Neural progenitor cell (in vitro differentiated cells): ENCODE measurements around the gene FAAP100.

ENCODE experiments used
- EZH2 ChIP-seq: fragments of 200-600 bp; sonication (generic); IDR thresholded peaks from 2 replicates; pipeline ENCODE4 v1.6.1; 2017; ENCODE audit warnings: antibody characterized with exemption, mild to moderate bottlenecking, moderate library complexity
- EZH2phosphoT487 ChIP-seq: fragments of 200-600 bp; sonication (generic); IDR thresholded peaks from 2 replicates; pipeline ENCODE4 v1.6.1; 2017; ENCODE audit warnings: antibody characterized with exemption
- TF ChIP-seq, protein P1 (sequence below): fragments of 200-600 bp; sonication (generic); IDR thresholded peaks from 2 replicates; pipeline ENCODE4 v1.5.1; 2017; ENCODE audit warnings: antibody characterized with exemption, mild to moderate bottlenecking

DNA sequence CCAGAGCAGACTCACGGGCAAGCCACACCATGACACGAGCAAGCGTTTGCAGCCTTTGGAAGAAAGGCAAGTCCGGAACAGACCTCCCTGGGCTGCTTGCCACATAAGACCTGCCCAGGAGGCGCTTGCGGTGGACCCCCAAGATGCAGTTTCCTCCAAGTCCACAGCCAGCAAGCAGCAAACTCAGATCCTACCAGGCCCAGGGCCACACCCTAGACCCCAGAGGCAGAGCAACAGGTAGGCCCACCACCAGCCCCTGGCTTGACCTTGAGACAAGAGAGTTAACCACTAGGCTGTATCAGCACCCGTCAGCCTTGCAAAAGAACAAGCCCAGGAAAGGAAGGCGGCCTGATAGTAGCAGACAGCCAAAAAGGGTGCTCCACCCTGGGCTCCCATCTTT lies 2.3 kb downstream of the FAAP100 start:
- TF ChIP-seq EZH2 (no peak), EZH2phosphoT487 (no peak)
- TF ChIP-seq, protein P1, sequence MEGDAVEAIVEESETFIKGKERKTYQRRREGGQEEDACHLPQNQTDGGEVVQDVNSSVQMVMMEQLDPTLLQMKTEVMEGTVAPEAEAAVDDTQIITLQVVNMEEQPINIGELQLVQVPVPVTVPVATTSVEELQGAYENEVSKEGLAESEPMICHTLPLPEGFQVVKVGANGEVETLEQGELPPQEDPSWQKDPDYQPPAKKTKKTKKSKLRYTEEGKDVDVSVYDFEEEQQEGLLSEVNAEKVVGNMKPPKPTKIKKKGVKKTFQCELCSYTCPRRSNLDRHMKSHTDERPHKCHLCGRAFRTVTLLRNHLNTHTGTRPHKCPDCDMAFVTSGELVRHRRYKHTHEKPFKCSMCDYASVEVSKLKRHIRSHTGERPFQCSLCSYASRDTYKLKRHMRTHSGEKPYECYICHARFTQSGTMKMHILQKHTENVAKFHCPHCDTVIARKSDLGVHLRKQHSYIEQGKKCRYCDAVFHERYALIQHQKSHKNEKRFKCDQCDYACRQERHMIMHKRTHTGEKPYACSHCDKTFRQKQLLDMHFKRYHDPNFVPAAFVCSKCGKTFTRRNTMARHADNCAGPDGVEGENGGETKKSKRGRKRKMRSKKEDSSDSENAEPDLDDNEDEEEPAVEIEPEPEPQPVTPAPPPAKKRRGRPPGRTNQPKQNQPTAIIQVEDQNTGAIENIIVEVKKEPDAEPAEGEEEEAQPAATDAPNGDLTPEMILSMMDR, result no peak
